Renal pelvis (tissue), 4 donors: ENCODE data around the gene BIRC5. TPM values are rescaled to one million over a fixed set of nuclear protein-coding genes. Genes with fewer than 3 reads are reported as not detected.

Source experiments
- DNase-seq: peaks from one replicate; pipeline ENCODE4 v3.0.0-alpha.2; 2013
- polyA plus RNA-seq, 3 donors: library from polyadenylated mRNA; unstranded; fragments of 120-200 nt; gene quantifications; one replicate each; pipeline ENCODE4 v1.2.1, GENCODE V29; 2013; ENCODE audit not compliant: insufficient read length in 3 of 3

The BIRC5 gene
- polyA plus RNA-seq, 3 donors: 26.5 to 32.4 (median 32.2) TPM

DNA sequence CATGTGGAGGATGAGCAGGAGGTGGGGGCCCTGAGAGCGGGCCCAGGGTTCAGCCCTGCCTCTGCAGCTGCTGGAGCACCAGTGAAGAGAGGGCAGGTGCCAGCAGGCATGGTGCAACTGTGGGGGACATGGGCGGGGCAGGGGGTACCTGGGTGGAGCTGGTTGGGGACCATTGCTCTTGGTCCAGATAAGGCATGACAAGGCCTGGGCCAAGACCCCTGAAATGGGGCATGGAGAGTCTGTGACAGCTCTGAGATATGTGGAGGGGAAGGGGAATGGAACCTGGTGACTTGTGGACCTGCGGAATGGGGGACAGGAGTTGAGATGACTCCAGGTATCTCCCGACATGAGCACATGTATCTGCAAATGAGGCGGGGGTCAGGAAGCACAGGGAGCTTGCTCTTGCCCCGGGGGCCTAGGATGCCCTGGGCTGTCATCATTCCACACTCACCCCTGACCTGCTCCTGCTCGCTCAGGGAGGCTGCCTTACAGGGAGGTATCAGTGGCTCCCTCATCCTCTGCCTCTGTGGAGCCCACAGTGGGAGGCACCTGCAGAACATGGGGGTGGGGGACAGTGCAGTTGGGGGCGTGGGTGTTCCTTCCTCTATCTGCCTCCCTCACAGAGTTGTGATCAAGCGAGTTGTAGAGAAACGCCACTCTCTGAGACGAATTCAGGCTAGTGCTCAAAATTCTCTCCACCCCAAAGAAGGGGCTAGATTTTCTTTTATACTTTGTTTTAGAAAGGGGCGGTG, 57.5 kb downstream of the BIRC5 start:
- DNase-seq: no peak

GRCh38 chr17:78272181-78272913, 58.3 kb downstream of the BIRC5 start:
- peak; percentile 85 for DNase-seq

GRCh38 chr17:78272914-78273258, 58.8 kb downstream of the BIRC5 start:
- no peak for DNase-seq

GRCh38 chr17:78273813-78274212, 59.8 kb downstream of the BIRC5 start:
- DNase-seq: no peak

Other genes starting within 250 kb of the BIRC5 start
- gene TMC6, start 85.5 kb upstream of the BIRC5 start, polyA plus RNA-seq: 10 to 100 TPM; 29.1 to 38.4 (median 31.7) TPM
- gene TMC8, start 83.5 kb upstream of the BIRC5 start, polyA plus RNA-seq: 1 to 10 TPM; 2.1 to 2.5 (median 2.4) TPM
- gene C17orf99, start 67.9 kb upstream of the BIRC5 start, polyA plus RNA-seq: under 1 TPM; 0.24 to 0.52 (median 0.41) TPM
- gene SYNGR2, start 45.7 kb upstream of the BIRC5 start, polyA plus RNA-seq: 10 to 100 TPM; 71.5 to 79.1 (median 72.9) TPM
- gene TK1, start 27.2 kb upstream of the BIRC5 start, polyA plus RNA-seq: 10 to 100 TPM; 32.5 to 38.5 (median 33.1) TPM
- gene AFMID, start 26.9 kb upstream of the BIRC5 start, polyA plus RNA-seq: 10 to 100 TPM; 51.8 to 82.3 (median 73.6) TPM
- not detected for gene TMEM235, start 17.4 kb downstream of the BIRC5 start, polyA plus RNA-seq
- gene SOCS3, start 145.8 kb downstream of the BIRC5 start, polyA plus RNA-seq: 1 to 10 TPM; 7.1 to 8.8 (median 8.4) TPM
- gene PGS1, start 164.4 kb downstream of the BIRC5 start, polyA plus RNA-seq: 10 to 100 TPM; 46.3 to 58.6 (median 56.4) TPM